GM18873 (cell line): ENCODE results near the gene SELENOF.
A peak's percentile ranks its signal among the peaks of the same experiment; 100 is the strongest.
"Not testable (repeated sequence)": the region's sequence is repeated elsewhere in the genome, so short reads cannot be mapped to it uniquely, and the experiment has no call there.

Experiments used
- ATAC-seq: cut with Tn5 transposase; IDR thresholded peaks from one replicate; pipeline ENCODE4 v1.9.1; 2021; ENCODE audit warnings: mild to moderate bottlenecking, moderate library complexity, moderate number of reproducible peaks; ENCODE audit not compliant: unreplicated experiment, low FRiP score

Gene SELENOF

GRCh38 chr1:86922445-86922844, 8.5 kb upstream of the SELENOF start:
- ATAC-seq = no peak

GRCh38 chr1:86916752-86917151, 2.8 kb upstream of the SELENOF start:
- no peak for ATAC-seq

- ATAC-seq = no peak
These were observed 1.9 kb upstream of the SELENOF start for GRCh38 chr1:86915737-86916235.

- peak; percentile 23 for ATAC-seq
These were observed 1.2 kb upstream of the SELENOF start for GRCh38 chr1:86914998-86915736.

- peak; percentile 8 for ATAC-seq
These were observed 673 bp upstream of the SELENOF start, which contains the start of gene HS2ST1 for GRCh38 chr1:86914601-86914997. Gene HS2ST1 (plus strand): TSS chr1:86914635.

- ATAC-seq = peak; percentile 29
These were observed 479 bp downstream of the SELENOF start for GRCh38 chr1:86913399-86913895.

GRCh38 chr1:86912281-86912900, 1.5 kb downstream of the SELENOF start:
- no peak for ATAC-seq

GRCh38 chr1:86906419-86906818, 7.5 kb downstream of the SELENOF start:
- no peak for ATAC-seq

GRCh38 chr1:86905875-86906274, 8.1 kb downstream of the SELENOF start:
- ATAC-seq = no peak

- not testable (repeated sequence) for ATAC-seq
These were observed 14.5 kb downstream of the SELENOF start for GRCh38 chr1:86899401-86899800.

GRCh38 chr1:86888327-86888726, 25.6 kb downstream of the SELENOF start:
- ATAC-seq = no peak

GRCh38 chr1:86887479-86888162, 26.3 kb downstream of the SELENOF start:
- no peak for ATAC-seq

GRCh38 chr1:86875722-86876121, 38.2 kb downstream of the SELENOF start:
- no peak for ATAC-seq

- ATAC-seq = no peak
These were observed 41.8 kb downstream of the SELENOF start for GRCh38 chr1:86872086-86872485.

- ATAC-seq = no peak
These were observed 42.9 kb downstream of the SELENOF start for GRCh38 chr1:86871001-86871400.

GRCh38 chr1:86868477-86868876, 45.4 kb downstream of the SELENOF start:
- ATAC-seq = no peak

- ATAC-seq = not testable (repeated sequence)
These were observed 46.6 kb downstream of the SELENOF start for GRCh38 chr1:86867278-86867677.

GRCh38 chr1:86866665-86867064, 47.3 kb downstream of the SELENOF start:
- no peak for ATAC-seq

- peak; percentile 58 for ATAC-seq
These were observed 47.8 kb downstream of the SELENOF start for GRCh38 chr1:86865973-86866637.

- ATAC-seq = no peak
These were observed 51.0 kb downstream of the SELENOF start for GRCh38 chr1:86862920-86863319.

- no peak for ATAC-seq
These were observed 52.5 kb downstream of the SELENOF start for GRCh38 chr1:86861424-86861823.
